ENCODE measurements around the gene GOLGA6L2.
"Not testable (repeated sequence)": the region's sequence is repeated elsewhere in the genome, so short reads cannot be mapped to it uniquely, and the experiment has no call there.

GOLGA6L2 gene

GRCh38 chr15:23447107-23447500 lies at the start of gene GOLGA6L2:
Gene GOLGA6L2, minus strand, starts transcription at chr15:23447243. Its CDS starts 62 bp downstream, at chr15:23447181.
- peak; percentile 8 for DNase-seq (ENCODE audit: low spot score)

- no peak for DNase-seq (ENCODE audit: low spot score)
Measured at GRCh38 chr15:23484870-23485269, 37.8 kb upstream of the GOLGA6L2 start.

GRCh38 chr15:23483821-23484299 lies 36.8 kb upstream of the GOLGA6L2 start:
- no peak for DNase-seq (ENCODE audit: low spot score)

- DNase-seq (ENCODE audit: low spot score) = no peak
Measured at GRCh38 chr15:23482764-23483489, 35.9 kb upstream of the GOLGA6L2 start.

- DNase-seq (ENCODE audit: low spot score) = no peak
Measured at GRCh38 chr15:23482228-23482627, 35.2 kb upstream of the GOLGA6L2 start.

- no peak for DNase-seq (ENCODE audit: low spot score)
Measured at GRCh38 chr15:23477920-23478319, 30.9 kb upstream of the GOLGA6L2 start.

- no peak for DNase-seq (ENCODE audit: low spot score)
Measured at GRCh38 chr15:23472678-23473077, 25.6 kb upstream of the GOLGA6L2 start.

- DNase-seq (ENCODE audit: low spot score) = no peak
Measured at GRCh38 chr15:23472033-23472432, 25.0 kb upstream of the GOLGA6L2 start.

GRCh38 chr15:23467110-23467600 lies 20.1 kb upstream of the GOLGA6L2 start:
- no peak for DNase-seq (ENCODE audit: low spot score)

GRCh38 chr15:23457890-23458289 lies 10.8 kb upstream of the GOLGA6L2 start:
- no peak for DNase-seq (ENCODE audit: low spot score)

- DNase-seq (ENCODE audit: low spot score) = no peak
Measured at GRCh38 chr15:23446215-23447106, 582 bp downstream of the GOLGA6L2 start.

- DNase-seq (ENCODE audit: low spot score) = no peak
Measured at GRCh38 chr15:23444269-23444668, 2.8 kb downstream of the GOLGA6L2 start.

- no peak for DNase-seq (ENCODE audit: low spot score)
Measured at GRCh38 chr15:23441204-23441603, 5.8 kb downstream of the GOLGA6L2 start.

GRCh38 chr15:23440596-23440995 lies 6.4 kb downstream of the GOLGA6L2 start:
- no peak for DNase-seq (ENCODE audit: low spot score)

GRCh38 chr15:23439513-23439912 lies 7.5 kb downstream of the GOLGA6L2 start:
- DNase-seq (ENCODE audit: low spot score) = no peak

- DNase-seq (ENCODE audit: low spot score) = no peak
Measured at GRCh38 chr15:23438816-23439466, 8.1 kb downstream of the GOLGA6L2 start.

- no peak for DNase-seq (ENCODE audit: low spot score)
Measured at GRCh38 chr15:23437673-23438072, 9.4 kb downstream of the GOLGA6L2 start.

GRCh38 chr15:23437146-23437545 lies 9.9 kb downstream of the GOLGA6L2 start:
- no peak for DNase-seq (ENCODE audit: low spot score)

GRCh38 chr15:23436421-23436820 lies 10.6 kb downstream of the GOLGA6L2 start:
- no peak for DNase-seq (ENCODE audit: low spot score)

- DNase-seq (ENCODE audit: low spot score) = not testable (repeated sequence)
Measured at GRCh38 chr15:23434699-23435098, 12.3 kb downstream of the GOLGA6L2 start.

GRCh38 chr15:23425327-23425726 lies 21.7 kb downstream of the GOLGA6L2 start:
- not testable (repeated sequence) for DNase-seq (ENCODE audit: low spot score)
